ENCODE measurements around the gene RAB11FIP5. TPM values are rescaled to one million over a fixed set of nuclear protein-coding genes. Genes with fewer than 3 reads are reported as not detected.

RAB11FIP5 gene
- total RNA-seq, 2 experiments from 2014 or later: 4.8 to 6.0 TPM

DNA sequence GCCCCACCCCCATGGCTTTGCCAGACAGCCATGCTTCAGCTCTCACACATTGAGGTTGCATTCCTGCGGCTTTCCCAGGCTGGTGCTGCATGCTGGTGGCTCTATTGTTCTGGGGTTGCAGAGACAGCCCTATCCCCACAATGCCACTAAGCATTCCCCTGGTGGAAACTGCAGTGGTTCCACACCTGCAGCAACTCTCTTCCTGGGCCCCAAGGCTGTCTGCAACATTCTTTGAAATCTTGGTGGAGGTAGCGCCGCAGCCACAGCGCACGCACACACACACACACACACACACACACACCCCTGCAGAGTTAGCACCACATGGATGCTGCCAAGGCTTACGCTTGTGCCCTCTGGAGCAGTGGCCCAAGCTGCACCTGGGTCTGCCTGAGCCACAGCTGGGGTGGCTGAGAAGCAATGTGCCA lies 62.6 kb downstream of the RAB11FIP5 start:
- ChIA-PET POLR2A (no interaction called here), CTCF (no interaction called here)

GRCh38 chr2:73043929-73044832 lies 68.6 kb downstream of the RAB11FIP5 start:
- ChIA-PET CTCF (no interaction called here), POLR2A (no interaction called here)

- CTCF ChIA-PET: no interaction called here
- POLR2A ChIA-PET: no interaction called here
Measured at GRCh38 chr2:73043276-73043675, 69.5 kb downstream of the RAB11FIP5 start.

DNA sequence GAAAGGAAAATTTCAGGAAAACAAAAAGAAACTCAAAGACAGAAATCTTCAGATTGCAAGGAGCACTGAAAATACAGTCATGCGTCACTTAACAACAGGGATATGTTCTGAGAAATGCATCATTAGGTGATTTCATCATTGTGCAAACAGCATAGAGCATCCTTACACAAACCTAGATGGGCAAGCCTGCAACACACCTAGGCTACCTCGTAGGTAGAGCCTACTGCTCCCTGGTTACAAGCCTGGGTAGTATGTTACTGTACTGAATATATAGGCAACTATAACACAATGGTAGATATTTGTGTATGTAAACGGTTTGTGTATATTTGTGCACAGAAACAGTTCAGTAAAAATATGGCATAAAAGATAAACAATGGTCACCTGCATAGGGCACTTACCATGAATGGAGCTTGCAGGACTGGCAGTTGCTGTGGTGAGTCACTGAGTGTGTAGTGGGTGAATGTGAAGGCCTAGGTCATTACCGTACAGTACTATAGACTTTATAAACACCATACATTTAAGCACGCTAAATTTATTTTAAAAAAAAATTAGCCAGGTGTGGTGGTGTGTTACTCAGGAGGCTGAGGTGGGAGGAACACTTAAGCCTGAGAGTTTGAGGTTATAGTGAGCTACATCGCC lies 74.7 kb downstream of the RAB11FIP5 start:
- POLR2A ChIA-PET: no interaction called here
- CTCF ChIA-PET: no interaction called here

- ChIA-PET POLR2A (no interaction called here), CTCF (no interaction called here)
Measured at GRCh38 chr2:73036766-73037165, 76.0 kb downstream of the RAB11FIP5 start.

DNA sequence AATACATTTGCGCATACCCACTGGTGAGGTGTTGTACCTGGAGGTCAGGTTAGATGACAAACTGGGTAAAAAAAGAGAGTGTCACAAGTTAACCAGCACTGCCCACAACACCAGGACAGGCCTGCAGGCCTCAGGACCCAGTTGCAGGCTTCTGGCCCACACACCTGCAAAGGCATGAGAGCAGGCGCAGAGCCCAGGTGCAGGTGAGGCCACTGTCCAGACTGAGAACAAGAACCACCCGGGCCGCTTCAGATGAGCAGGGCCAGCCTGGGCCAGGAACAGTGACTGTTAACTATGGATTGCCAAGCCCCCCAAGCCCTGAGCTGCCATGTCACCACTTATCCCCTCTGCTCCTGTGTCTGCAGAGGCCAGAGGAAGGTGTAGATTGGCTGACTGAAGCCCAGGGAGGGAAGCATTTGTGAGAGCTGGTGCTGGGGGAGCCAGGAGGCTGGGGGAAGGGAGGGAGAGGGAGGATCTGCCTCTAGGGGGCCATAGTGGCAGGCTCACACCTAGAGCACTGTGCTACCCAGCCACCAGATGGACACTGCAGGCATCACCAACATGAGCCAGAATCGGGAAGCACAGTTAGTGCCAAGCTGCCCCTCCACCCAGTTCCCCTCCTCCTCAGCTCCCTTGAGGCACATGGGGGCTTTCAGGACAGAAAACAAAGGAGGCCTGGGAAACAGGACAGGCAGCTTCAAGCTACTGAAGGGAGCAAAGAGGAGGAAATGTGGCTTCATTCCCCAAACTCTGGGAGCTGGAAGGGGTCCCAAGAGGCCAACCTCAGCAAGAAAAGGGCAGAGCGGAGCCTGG lies 76.6 kb downstream of the RAB11FIP5 start:
- ChIA-PET CTCF (no interaction called here), POLR2A (no interaction called here)

DNA sequence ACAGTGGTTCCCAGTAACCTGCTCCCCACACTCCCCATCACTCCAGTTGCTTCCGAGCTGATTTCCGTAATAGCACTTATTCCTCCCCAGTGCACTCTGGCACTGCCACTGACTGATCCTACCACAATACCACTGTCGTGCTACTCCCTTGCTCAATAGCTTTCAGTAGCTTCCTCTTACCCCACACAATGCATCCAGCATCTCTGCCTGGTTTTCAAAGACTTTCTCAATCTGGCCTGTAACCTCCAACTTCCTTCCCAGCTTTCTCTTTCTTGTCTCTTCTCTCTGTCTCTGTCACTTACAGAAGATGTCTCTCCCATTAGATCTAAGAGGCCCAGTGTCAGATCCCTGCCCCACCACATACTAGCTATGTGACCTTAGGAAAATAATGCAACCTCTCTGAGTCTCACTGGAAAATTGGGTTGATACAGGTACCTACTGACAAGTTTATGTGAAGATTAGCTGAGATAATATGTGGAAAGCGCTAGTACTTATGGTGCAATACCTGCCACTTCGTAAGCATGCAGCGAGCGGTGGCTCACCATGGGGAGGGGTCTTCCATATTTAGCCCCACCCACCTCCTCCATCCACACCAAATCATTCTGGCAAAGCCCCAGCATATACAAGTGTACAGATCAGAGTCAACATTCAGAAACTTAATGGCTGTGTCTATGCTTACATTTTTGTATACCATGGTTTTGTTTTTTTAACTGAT lies 77.9 kb downstream of the RAB11FIP5 start:
- POLR2A ChIA-PET: no interaction called here
- CTCF ChIA-PET: no interaction called here

- CTCF ChIA-PET: no interaction called here
Measured at GRCh38 chr2:73033766-73034381, 78.9 kb downstream of the RAB11FIP5 start.

DNA sequence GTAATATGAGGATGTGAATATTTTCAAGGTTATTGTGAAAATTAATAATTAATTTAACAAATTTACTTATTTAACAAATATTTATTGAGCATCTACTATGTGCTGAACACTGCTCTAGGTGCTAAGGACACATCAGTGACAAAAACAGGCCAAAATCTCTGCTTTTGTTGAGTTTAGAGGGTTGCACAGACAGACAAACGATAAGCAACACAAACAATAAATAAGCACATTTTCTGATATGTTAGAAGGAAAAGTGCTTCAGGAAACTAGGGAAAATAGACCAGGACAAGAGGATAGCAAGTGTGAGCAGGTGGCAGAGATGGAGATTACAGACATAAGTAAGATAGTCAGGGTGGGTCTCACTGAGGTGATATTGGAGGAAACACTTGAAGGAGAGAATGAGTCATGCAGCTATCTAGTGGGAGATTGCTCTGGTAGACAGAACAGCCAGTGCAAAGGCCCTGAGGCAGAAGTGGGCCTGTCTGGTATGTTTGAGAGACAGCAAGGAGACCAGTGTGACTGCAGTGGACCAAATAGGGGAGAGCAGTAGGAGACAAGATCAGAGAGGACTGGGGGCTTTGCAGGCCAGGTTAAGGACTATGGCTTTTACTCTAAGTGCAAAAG lies 79.5 kb downstream of the RAB11FIP5 start:
- POLR2A ChIA-PET: no interaction called here

More at GRCh38 chr2:73033766-73034381, 78.9 kb downstream of the RAB11FIP5 start:
- POLR2A ChIA-PET: no interaction called here

DNA sequence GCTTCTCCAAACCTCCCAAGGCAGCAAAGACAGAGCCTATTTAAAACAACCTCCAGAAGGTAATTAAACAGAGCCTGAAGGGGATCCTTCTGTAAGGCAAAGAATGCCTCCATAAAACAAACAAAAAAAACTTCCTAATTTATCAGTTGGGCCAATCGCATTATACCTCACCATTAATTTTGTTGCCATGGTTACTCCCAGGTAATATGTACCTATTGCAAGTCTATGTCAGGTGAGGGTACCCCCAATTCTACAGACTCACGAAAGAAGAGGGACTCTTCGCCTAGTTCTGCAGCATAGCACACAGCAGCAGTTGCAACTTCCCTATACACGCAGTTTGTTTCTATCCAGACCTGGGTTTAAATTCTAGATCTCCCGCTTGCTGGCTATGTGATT lies 80.0 kb downstream of the RAB11FIP5 start:
- CTCF ChIA-PET: interaction anchor here (0.9 kb wide), 1 partner anchor 35 kb away, joined by 3 read pairs; no protein-coding TSS in a partner anchor
- POLR2A ChIA-PET: no interaction called here

More for the DNA sequence above, 79.5 kb downstream of the RAB11FIP5 start:
- CTCF ChIA-PET: no interaction called here

DNA sequence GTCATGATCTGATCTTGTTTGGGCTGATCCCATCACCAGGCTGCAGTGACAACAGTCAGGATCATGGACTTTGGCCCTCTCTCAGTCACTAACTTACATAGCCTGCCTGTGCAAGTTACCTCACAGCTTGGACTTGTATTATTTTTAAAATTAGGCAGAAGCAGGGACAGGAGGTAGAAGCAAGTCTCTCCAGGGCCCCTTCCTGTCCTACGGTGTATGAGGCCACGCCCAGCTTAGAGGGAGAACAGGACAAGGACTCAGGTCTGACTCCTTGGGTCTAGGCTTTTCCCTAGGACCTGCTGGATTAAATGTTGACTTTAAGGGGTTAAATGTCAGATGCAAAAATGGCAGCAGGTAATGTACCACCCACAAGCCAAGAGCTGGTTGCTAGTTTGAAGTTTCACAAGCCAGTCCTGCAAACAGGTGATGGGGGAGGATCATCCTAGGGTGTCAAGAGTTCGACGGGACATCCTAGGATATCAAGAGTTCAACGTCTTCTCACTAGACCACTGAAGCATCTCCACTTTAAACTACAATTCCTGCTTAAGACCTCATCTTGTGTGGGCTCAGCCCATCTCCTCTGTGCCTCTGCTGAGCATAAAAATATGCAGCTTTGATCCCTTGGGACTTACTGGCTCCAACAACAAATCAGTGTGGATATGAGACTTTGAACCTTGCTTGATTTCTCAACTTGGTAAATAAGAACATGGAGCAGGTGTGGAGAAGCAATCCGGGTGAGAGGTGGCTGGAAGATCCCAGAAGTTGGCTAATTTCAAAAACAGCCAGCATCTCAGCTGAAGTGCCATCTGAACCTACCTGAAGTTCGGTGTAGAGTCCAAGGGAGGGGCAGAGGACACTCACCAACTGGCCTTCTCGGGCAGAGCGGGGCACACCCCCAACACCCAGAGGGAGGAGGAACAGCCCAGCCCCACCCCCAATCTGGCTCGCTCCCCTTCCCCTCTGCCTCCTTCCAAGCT lies 80.7 kb downstream of the RAB11FIP5 start:
- ChIA-PET CTCF (interaction anchor here (0.9 to 1.7 kb wide), 2 partner anchors 34 to 145 kb away, joined by 3 read pairs; no protein-coding TSS in a partner anchor), POLR2A (no interaction called here)

- CTCF ChIA-PET: interaction anchor here (1.0 to 1.7 kb wide), 2 partner anchors 55 to 146 kb away, joined by 3 read pairs; no protein-coding TSS in a partner anchor
Measured at GRCh38 chr2:73031095-73031678, 81.6 kb downstream of the RAB11FIP5 start.

GRCh38 chr2:73028841-73029240 lies 83.9 kb downstream of the RAB11FIP5 start:
- CTCF ChIA-PET: no interaction called here
- POLR2A ChIA-PET: no interaction called here

More at GRCh38 chr2:73031095-73031678, 81.6 kb downstream of the RAB11FIP5 start:
- POLR2A ChIA-PET: no interaction called here

- ChIA-PET POLR2A (no interaction called here), CTCF (interaction anchor here (0.6 kb wide), 1 partner anchor 322 kb away, joined by 3 read pairs; no protein-coding TSS in a partner anchor)
Measured at GRCh38 chr2:73027340-73027739, 85.4 kb downstream of the RAB11FIP5 start.

GRCh38 chr2:73023497-73023896 lies 89.3 kb downstream of the RAB11FIP5 start:
- ChIA-PET CTCF (no interaction called here), POLR2A (no interaction called here)

Measured in activated CD8-positive, alpha-beta memory T cell treated with anti-CD3 and anti-CD28 coated beads for 36 hours (primary cell).